ENCODE results near the gene LHX5.

GRCh38 chr12:113449299-113449698, 22.4 kb downstream of the LHX5 start:
- TF ChIP-seq CTCF (IDR thresholded peaks at IDR 0.05) (no peak), EZH2 (IDR thresholded peaks at IDR 0.05) (no peak), EZH2phosphoT487 (IDR thresholded peaks at IDR 0.05) (no peak)

Data from neural progenitor cell (in vitro differentiated cells).